GM19328 (cell line): Measurements from ENCODE around the gene SCAF11.

Experiments
- ATAC-seq: cut with Tn5 transposase; IDR thresholded peaks from one replicate; pipeline ENCODE4 v1.9.1; 2021; ENCODE audit warnings: mild to moderate bottlenecking, moderate library complexity; ENCODE audit not compliant: unreplicated experiment

The SCAF11 gene

DNA sequence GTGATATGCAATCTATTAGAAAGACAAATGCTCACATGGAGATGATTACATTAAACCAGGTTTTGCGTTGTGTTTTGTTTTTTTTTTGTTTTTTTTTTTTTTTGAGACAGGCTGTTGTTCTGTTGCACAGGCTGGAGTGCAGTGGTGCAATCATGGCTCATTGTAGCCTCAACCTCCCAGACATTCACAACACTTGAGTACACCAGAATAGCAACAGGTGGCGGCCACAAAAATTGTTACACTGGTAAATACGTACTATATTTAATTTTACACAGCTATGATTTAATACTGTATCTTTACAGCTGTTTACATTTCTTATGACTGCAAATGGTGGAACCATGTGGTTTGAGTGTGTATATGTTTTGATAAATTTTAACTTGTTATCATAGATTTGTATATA is 60.0 kb downstream of the SCAF11 start:
- ATAC-seq: no peak

DNA sequence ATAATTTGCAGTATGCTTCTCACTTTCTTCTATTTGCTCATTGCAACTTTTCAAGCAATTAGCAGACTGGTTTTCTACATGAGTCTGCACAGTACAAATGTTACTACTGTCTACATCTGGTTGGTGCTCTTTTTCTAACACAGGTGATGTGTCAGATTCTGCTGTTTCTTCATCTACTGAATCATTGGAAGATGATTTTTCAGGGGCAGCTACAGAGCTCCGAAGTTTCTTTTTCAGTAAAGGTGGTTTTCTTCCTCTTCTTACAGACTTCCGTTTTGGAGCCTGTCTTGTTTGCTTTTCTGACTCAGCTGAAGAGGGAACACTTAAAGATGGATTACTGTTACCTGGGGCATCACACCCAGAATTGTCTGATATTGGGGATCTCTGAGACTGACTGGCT is 62.1 kb downstream of the SCAF11 start:
- no peak for ATAC-seq

DNA sequence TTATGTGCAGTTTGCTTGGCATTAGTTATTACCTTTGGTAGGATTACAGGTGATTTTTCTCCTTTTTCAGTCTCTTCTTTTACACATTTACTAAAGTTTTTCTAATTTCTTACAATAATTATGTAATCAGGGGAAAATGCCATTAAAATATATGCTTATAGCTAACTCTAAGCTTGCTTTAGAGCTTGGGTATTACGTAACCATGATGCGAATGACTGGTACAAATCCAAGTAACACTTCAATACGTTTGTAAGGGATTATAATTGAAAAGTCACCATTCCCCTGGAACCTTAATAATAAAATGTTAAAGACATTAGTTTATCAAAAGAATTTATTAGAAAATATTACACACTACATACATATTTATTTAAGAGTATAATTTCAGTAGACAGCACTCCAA is 71.6 kb downstream of the SCAF11 start:
- no peak for ATAC-seq

DNA sequence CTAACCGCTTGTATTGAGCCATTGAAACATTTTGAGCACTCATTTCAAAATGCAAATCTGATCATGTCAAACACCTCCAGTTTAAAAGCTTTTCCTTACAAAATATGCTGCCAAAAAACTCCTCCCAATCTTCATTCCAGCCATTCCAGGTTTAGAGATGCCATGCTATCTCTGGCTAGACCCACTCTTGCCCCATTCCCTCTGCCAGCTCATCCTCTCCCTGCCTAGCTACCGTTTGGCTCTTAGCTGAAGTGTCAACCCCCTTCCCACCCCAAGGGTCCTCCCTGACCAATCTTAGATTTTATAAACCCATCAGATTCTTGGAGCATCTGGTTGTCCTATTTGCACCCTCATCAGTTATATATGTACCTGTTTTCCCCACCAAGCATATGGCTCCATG is 75.0 kb downstream of the SCAF11 start:
- no peak for ATAC-seq

DNA sequence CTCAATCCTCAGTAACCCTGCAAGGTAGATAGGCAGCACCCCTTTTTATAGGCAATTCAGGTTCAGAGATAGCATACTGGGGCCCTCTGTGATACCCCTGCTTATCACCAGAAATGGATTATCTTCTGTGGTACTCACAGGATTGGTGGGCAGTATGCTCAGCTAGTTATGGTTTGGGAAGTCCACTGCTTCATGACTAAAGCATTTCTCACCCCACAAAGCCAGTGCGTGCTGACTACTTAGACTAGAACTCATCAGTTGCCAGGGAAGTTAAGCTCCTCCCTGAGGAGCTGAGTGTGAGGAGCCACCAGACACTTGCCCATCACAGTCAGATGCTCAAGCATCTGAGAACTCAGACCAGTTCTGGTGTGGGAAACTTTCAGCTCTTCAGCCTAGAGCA is 76.3 kb downstream of the SCAF11 start:
- no peak for ATAC-seq

DNA sequence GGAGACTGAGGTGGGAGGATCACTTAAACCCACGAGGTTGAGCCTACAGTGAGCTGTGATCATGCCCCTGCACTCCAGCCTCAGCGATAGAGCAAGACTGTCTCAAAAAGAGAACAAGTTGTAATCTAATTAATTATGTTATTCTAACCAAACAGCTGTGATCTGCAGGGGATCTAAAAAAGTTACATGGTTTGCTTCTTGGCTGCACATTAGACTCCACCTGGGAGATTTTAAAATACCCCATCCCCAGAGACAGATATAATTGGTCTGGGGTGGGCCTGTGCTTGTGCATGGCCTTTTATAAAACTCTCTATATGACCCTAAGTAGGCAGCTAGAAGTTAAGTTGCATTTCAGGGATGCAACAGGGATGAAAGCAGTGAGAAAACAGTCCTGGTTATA is 76.7 kb downstream of the SCAF11 start:
- no peak for ATAC-seq

DNA sequence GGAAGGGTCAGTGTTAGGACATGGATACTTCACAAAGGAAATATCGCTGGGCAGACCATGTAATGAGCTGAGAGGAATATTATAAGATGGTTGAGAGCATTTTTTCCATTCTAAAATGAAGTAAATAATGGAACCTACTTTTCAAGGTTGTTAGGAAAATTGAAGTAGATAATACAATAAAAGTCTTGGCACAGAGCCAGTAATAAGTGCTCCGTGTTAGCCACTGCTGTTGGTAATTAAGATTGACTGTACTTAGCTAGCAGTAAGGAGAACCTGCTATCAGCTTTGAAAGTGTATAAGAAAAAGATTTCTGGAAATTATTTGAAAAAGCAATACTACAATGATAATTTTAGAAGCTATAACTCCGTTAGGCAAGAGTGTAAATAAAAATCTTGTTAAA is 77.6 kb downstream of the SCAF11 start:
- no peak for ATAC-seq

DNA sequence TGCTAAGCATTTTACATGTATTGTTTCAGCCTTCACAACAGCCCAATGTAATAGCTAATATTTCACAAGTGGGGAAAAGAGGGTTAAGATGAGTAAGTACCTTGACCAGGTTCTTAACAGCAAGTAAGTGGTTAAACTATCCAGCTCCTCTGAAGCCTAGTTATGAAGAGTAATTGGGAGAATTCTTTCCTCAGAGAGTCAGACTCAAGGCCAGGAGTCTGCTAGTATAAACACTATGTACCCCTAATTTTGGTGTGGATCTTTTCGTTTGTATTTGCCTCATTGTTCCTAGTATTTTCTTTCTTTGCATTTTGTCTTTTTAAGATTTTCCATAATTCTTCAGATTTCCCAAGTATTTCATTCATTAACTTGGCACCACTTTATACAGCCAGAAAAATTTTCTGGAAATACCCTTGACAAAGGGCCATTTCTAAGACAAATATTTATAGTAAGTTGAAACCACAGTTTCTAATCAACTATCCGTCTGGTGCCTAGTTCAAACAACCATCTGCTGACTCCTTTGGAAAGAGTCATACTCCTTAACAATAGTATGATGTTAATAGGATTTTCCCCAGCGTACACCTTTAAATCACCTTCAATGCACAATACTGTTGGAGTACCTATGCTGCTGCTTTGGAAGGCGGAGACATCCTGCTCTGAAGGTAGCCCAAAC is 81.2 kb downstream of the SCAF11 start:
- no peak for ATAC-seq

DNA sequence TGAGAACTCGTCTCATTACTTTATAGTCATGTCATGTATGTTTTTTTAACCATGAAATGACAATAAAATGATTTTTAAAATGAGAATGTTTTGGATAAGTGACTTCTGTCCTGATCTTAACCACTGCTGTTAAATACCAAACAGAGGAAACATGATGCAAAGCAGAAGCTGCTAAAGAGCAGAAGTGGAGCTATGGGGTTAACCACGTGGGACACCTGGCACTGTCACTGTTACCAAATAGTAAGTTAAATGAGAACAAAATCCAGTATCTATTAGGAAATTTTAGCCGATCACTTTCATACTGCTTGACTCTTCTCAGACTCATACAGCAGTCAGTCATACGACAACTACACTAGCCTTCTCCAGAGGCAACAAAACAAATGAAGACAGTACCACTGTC is 82.4 kb downstream of the SCAF11 start:
- ATAC-seq: peak; percentile 74

DNA sequence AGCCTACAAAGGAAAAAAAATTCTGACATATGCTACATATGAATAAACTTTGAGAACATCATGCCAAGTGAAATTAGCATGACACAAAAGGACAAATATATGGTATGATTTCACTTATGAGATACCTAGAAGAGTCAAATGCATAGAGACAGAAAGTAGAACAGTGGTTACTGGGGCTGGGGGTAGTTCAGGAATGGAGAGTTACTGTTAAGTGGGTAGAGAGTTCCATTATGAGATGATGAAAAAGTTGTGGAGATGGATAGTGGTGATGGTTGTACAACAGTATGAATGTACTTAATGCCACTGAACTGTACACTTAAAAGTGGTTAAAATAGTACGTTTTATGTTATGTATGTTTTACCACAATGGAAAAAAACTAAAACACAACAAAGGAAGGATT is 92.3 kb downstream of the SCAF11 start:
- no peak for ATAC-seq

DNA sequence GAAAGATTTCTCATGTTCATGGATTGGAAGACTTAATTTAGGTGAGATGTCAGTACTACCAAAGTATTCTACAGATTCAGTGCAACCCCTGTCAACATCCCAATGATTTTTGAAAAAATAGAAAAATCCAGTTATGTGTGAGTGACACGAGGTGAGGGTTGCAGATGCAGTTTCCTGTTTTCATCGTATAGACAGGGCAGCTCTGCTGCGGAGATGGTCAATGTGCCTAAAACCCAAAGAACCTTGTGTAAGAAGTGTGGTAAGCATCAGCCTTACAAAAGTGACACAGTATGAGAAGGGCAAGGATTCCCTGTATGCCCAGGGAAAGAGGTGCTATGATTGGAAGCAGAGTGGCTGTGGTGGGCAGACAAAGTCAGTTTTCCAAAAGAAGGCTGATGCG is 94.4 kb downstream of the SCAF11 start:
- no peak for ATAC-seq

DNA sequence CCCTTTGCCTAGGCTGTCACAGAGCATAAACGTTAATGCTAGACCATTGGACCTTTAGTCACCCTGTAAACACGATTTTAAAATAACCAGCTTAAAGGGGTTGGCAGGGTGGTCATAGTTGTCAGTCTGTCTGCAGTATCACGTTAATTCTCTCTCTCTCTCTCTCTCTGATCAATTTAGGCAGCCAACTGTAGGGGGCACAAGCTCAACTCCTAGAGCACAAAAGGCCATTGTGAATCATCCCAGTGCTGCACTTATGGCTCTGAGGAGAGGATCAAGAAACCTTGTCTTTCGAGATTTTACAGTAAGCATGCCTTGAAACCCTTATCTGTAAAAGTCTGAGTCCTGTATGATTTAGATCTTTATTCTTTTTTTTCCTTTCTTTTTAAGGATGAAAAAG is 97.1 kb downstream of the SCAF11 start:
- ATAC-seq: no peak

DNA sequence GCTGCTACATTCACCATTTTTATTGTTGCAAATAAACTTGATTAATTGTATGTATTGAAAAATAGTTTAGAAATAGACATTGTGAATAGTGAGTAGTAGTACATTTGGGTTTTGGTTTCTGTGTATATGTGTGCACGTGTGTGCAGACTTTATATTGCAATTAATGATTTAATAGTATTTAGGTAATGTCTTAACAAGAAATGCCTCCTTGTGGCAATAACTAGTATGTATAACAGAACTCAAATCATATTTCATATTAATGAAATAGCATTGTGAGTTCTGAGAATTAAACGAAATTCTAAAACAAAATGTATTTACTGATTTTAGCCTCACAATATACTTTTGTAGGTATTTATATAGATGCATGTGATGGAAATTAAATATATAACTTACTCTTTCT is 100.1 kb downstream of the SCAF11 start:
- no peak for ATAC-seq

DNA sequence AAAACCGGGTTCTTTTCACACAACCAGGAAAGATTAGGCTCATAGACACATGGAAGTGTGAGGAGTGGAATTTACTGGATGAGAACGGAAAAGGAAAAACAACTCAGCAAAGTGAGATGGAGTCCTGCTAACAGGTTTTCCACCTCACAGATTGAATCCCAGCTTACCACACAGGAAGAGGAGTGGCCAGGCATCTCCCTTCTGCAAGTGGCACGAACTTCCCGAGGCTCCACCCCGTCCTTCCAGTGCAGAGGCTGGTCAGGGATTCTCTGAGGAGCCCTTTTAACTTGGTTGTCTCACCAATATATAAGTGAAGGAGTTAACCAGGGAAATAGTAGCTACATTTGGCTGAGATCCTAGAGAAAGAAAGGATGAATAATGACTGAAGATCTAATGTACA is 102.8 kb downstream of the SCAF11 start:
- no peak for ATAC-seq

DNA sequence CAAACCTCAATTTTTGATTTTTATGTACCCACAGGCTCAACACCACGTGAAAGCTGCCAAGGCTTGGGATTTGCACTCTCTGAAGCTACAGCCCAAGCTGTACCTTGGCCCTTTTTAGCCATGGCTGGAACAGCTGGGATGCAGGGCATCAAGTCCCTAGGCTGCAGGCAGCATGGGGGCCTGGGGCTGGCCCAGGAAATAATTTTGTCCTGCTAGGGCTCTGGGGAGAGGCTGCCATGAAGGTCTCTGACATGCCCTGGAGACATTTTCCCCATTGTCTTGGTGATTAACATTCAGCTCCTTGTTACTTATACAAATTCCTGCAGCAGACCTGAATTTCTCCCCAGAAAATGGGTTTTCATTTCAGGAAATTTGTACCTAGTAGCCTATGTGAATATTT is 103.7 kb downstream of the SCAF11 start:
- no peak for ATAC-seq

DNA sequence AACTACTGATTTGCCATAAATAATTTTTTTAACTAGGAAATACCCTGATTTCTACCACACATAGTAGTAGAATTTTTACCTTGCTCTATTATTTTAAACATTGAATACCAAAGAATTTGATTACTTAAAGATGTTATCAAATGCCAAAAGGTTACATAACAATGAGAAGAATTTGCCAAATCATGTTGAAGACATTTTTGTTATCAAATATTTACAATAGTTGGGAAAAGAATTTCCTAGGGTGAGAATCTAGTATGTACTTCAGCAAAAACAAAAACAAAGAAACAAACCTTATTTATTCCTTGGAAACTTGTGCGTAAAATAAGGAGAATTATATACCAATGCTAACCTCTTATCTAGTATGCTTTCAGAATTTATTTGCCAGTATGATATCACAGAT is 107.2 kb downstream of the SCAF11 start:
- ATAC-seq: no peak

DNA sequence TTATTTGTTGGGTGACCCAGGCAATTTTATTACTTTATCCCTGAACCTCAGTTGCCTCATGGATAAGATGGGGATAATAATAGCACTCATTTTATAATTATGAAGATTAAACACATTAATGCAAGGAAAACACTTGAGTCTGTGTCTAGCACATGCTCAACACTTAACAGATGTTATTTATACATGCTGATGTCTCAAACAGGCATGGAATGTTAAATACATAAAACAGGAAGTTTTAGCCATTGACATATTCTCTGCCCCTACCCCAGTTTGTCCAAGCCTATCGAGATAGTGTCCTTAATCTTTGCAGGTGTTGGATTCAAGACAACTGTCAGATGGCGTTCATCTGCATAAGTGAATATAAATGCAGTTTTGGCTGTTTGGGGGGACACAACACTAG is 109.8 kb downstream of the SCAF11 start:
- ATAC-seq: no peak

DNA sequence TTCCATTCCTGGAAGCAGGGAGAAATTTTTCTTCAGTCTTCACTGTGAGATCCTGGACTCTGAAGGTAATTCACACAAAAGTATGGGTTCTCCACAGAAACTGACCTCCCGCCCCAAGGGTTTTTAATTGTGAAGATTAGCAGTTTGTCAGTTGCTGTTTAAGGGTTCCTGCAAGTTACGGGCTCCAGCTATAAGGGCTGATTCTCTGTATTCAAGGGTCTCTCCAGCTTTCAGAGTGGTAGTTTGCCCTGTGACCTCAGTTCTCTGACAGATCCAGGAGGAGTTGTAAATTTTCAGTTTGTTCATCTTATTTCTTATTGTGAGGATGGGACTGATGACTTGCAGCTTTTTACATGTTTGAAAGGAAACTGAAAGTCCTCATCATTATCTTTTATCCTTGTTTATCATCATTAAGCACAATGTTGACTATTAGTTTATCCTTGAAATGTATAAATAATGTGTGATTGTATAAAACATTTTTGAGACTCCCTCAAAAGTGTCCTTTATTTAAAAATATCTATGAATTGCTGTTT is 110.9 kb downstream of the SCAF11 start:
- no peak for ATAC-seq

DNA sequence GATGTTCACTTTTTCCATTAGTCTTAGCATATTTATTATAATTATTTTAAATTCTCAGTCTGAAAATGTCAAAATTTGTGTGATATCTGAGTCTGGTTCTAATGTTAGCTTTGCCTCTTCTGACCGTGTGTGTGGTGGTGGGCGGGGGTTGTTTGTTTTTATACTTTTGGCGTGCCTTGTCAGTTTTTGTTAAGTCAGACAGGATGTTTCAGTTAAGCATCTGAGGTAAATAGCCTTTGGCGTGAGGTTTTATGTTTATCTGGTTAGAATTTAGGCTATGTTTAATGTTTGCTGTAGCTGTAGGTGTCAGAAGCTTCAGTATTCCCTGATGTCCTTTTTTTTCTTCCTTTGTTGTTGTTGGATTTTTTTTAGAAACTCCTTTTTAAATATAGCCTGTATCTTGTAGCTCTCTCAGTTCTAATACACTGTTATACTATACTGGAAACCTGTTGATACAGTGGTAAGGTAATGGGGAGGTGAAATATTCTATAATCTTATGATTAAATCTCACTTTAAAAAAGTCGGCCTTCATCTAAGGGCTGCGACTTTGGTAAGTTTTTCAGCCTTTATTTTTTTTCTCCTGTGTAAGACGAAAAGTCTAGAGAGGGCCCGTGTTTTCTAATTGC is 111.6 kb downstream of the SCAF11 start:
- no peak for ATAC-seq

DNA sequence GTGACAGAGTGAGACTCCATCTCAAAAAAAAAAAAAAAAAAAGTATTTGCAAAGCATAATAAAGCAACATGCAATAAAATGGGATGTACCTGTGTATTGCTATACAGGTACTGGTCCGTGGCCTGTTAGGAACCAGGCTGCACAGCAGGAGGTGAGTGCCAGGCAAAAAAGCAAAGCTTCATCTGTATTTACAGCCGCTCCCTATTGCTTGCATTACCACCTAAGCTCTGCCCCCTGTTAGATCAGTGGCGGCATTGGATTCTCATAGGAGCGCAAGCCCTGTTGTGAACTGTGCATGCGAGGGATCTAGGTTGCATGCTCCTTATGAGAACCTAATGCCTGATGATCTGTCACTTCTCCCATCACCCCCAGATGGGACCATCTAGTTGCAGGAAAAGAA is 113.3 kb downstream of the SCAF11 start:
- ATAC-seq: no peak

DNA sequence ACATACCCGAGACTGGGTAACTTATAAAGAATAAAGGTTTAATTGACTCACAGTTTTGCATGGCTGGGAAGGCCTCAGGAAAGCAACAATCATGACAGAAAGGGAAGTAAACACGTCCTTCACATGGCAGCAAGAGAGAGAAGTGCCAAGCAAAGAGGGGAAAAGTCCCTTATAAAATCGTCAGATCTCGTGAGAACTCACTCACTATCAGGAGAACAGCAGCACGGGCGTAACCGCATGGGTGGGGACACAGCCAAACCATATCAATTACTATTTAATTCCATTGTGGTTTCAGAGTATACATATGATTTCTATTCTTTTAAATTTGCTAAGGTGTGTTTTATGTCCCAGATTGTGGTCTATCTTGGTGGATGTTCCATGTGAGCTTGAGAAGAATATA is 117.9 kb downstream of the SCAF11 start:
- no peak for ATAC-seq
